Prostate gland (tissue), 2 donors: Measurements from ENCODE around the gene BCAN.

Experiments
- POLR2A ChIP-seq: fragments of 450-650 bp; IDR thresholded peaks from one replicate; pipeline ENCODE4 v1.6.1; 2016; ENCODE audit warnings: antibody characterized with exemption, mild to moderate bottlenecking
- POLR2AphosphoS5 ChIP-seq: sonication (generic); formaldehyde crosslinking; IDR thresholded peaks from one replicate; pipeline ENCODE4 v1.6.1; 2017; ENCODE audit warnings: antibody characterized with exemption
- TF ChIP-seq, protein P1 (sequence below), 4 experiments: fragments of 200-600 bp in 2 of 4; fragments of 450-650 bp in 2 of 4; sonication (generic) in 2 of 4; IDR thresholded peaks; 1 replicate in 3 of 4; 2 replicates in 1 of 4; pipeline ENCODE4 v1.5.1; 2016 to 2019; ENCODE audit warnings: antibody characterized with exemption in 4 of 4, mild to moderate bottlenecking in 2 of 4, moderate library complexity in 2 of 4

DNA sequence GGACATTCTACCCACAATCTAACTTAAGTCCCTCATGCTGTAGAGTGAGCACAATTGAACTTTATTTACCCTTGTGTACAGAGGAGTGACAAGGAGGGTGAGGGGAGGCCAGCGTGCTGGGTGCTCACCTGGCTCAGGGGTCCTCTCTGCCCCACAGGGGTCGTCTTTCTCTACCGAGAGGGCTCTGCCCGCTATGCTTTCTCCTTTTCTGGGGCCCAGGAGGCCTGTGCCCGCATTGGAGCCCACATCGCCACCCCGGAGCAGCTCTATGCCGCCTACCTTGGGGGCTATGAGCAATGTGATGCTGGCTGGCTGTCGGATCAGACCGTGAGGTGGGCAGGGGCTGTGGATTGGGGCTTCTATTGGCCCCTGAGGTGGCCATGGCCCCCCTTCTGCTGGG, 5.4 kb downstream of the BCAN start:
- TF ChIP-seq, protein P1, sequence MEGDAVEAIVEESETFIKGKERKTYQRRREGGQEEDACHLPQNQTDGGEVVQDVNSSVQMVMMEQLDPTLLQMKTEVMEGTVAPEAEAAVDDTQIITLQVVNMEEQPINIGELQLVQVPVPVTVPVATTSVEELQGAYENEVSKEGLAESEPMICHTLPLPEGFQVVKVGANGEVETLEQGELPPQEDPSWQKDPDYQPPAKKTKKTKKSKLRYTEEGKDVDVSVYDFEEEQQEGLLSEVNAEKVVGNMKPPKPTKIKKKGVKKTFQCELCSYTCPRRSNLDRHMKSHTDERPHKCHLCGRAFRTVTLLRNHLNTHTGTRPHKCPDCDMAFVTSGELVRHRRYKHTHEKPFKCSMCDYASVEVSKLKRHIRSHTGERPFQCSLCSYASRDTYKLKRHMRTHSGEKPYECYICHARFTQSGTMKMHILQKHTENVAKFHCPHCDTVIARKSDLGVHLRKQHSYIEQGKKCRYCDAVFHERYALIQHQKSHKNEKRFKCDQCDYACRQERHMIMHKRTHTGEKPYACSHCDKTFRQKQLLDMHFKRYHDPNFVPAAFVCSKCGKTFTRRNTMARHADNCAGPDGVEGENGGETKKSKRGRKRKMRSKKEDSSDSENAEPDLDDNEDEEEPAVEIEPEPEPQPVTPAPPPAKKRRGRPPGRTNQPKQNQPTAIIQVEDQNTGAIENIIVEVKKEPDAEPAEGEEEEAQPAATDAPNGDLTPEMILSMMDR (IDR thresholded peaks at IDR 0.05), result no peak
- TF ChIP-seq POLR2AphosphoS5 (no peak), POLR2A (no peak)
